Omental fat pad (tissue), 4 donors: ENCODE measurements around the gene RAPGEFL1. TPM values are rescaled to one million over a fixed set of nuclear protein-coding genes. Genes with fewer than 3 reads are reported as not detected.

Experiments
- ATAC-seq: fragments of 150-250 bp; one replicate; pipeline ENCODE4 v1.9.1; 2016; ENCODE audit warnings: mild to moderate bottlenecking, moderate library complexity; ENCODE audit not compliant: low FRiP score
- DNase-seq: peaks from one replicate; pipeline ENCODE4 v3.0.0-alpha.2; 2019; ENCODE audit warnings: low spot score
- total RNA-seq, 4 donors: library from RNA; depleted of rRNA; stranded (reverse); fragments of >200 nt; gene quantifications; one replicate each; pipeline ENCODE4 v1.1.0, GENCODE V29; 2016
- TF ChIP-seq, protein P1 (sequence below), 3 donors: fragments of 450-650 bp; IDR thresholded peaks; one replicate each; pipeline ENCODE4 v1.5.1; 2016 to 2017; ENCODE audit warnings: antibody characterized with exemption in 3 of 3, mild to moderate bottlenecking in 3 of 3, moderate library complexity in 2 of 3

Gene RAPGEFL1
- total RNA-seq, 4 donors from 2014 or later, result 3.0 to 16.1 (median 4.4) TPM

DNA sequence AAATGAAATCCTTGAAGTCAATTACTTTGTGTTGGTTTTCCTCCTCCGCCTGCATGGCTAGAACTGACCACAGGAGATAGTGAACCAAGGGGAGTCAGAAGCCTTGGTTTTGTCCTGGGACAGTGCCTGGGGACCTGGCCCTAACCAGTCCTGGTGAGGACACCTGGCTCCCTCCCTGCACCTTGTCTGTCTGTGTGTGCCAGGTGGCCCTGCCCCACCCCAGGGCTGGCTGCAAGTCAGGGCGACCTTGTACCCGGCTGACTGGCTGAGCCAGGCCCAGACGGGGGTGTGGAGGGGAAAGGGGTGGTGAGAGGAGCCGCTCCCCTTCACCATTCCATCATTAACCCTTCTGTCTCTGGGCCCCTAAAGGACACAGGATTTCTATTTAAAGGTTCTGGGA is 3.4 kb downstream of the RAPGEFL1 start:
- TF ChIP-seq, protein P1, sequence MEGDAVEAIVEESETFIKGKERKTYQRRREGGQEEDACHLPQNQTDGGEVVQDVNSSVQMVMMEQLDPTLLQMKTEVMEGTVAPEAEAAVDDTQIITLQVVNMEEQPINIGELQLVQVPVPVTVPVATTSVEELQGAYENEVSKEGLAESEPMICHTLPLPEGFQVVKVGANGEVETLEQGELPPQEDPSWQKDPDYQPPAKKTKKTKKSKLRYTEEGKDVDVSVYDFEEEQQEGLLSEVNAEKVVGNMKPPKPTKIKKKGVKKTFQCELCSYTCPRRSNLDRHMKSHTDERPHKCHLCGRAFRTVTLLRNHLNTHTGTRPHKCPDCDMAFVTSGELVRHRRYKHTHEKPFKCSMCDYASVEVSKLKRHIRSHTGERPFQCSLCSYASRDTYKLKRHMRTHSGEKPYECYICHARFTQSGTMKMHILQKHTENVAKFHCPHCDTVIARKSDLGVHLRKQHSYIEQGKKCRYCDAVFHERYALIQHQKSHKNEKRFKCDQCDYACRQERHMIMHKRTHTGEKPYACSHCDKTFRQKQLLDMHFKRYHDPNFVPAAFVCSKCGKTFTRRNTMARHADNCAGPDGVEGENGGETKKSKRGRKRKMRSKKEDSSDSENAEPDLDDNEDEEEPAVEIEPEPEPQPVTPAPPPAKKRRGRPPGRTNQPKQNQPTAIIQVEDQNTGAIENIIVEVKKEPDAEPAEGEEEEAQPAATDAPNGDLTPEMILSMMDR (IDR thresholded peaks at IDR 0.05), result no peak
- DNase-seq (no peak), ATAC-seq (no peak)

DNA sequence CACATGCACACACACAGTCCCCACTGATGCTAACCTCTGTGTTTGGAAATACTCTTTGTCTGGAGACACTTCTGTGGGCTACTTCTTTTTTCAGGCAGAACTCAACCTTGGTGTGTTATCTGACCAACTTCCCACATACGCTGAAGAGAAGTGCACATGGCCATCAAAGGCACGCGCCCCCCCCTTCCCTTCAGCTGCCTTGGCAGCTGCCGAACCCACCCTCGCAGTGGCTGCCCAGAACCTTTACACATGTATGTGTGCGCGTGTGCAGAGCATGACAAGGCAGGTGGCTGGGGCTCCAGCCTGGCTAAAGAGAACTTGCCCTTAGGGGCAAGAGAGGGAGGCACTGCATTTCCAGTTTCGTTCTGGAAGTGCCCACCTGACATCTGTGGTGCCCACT is 3.9 kb downstream of the RAPGEFL1 start:
- TF ChIP-seq, protein P1 (IDR thresholded peaks at IDR 0.05), result no peak
- DNase-seq (no peak), ATAC-seq (no peak)

DNA sequence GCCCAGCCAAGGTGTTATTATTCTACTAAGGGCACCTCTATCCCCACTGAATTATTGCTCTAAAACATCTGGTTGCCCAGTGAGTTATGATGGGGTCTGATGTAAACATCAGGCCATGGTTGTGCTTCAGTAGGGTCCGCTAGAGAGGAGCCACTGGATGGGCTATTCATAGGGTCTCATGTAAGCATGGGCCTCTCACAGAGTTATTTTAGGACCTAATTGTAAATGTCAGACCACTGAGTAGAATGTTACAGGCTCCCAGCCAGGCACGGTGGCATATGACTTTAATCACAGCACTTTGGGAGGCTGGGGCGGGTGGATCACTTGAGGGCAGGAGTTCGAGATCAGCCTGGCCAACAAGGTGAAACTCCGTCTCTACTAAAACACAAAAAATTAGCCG is 5.3 kb downstream of the RAPGEFL1 start:
- ATAC-seq (no peak), DNase-seq (no peak)
- TF ChIP-seq, protein P1 (IDR thresholded peaks at IDR 0.05), result no peak

DNA sequence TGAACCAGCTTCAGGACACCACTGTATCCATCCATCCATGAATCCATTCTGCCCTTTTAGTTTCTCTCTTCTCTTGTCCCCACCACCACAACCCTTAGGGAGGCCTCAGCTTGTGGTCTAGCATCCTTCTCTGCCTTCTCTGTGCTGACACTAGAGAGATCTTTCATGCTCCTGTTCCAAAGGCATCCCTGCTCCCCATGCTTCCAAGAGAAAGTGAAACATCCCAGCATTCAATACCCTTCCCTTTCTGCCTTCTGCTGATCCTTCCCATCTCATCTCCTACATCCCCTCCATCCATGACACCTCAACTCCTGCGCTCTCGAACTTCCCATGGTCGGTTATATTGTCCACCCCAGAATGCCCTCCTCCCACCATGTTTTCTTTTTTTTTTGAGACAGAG is 10.0 kb downstream of the RAPGEFL1 start:
- TF ChIP-seq, protein P1 (IDR thresholded peaks at IDR 0.05), result no peak
- no peak for ATAC-seq
- no peak for DNase-seq

DNA sequence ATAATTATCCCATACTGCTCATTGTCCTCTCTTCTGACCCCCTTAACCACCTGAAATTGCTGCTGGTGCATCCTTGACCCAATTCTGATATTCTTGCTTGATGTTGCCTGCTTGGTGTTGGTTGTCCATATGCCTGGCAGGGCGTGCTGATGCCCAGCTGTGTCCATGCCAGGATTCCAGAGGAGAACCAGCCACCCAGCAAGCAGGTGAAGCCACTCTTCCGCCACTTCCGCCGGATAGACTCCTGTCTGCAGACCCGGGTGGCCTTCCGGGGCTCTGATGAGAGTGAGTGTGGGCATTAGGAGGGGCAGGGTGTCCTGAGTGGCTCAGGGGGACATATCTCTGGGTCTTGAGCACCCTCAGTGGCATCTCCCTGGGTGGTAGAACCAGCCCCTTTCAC is 11.4 kb downstream of the RAPGEFL1 start:
- TF ChIP-seq, protein P1 (IDR thresholded peaks at IDR 0.05), result no peak
- ATAC-seq (no peak), DNase-seq (no peak)

DNA sequence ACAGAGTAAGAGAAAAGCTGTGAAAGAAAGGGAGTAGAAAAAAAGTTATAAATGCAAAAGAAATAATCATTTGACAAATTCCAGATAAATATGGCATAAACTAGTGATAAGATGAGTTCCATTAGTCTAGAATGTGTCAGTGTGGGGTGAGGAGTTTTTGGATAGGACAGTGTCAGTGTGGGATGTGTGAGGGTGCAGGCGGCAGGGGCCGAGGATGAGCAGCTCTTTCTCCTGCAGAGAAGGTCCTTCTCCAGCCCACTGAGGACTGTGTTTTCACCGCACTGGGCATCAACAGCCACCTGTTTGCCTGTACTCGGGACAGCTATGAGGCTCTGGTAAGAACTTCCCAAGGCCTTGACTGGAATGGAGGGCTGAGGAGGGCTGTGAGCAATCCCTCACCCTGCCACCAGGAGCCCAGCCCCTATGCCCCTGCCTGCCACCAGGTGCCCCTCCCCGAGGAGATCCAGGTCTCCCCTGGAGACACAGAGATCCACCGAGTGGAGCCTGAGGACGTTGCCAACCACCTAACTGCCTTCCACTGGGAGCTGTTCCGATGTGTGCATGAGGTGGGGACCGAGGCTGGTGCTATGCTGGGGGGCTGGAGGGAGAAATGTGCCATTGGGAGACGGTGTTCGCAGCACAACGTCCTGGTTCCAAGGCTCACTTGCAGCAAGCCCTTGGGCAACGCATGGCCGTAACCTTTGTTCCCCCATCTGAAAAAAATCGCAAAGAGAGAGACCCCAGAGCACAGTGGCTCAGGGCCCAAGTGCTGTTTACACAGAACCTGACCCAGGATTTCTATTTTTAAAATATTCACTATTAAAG is 13.1 kb downstream of the RAPGEFL1 start:
- DNase-seq (no peak), ATAC-seq (no peak)
- TF ChIP-seq, protein P1 (IDR thresholded peaks at IDR 0.05), result no peak
